ENCODE measurements around the gene TPRX1. TPM values are rescaled to one million over a fixed set of nuclear protein-coding genes. Genes with fewer than 3 reads are reported as not detected.

Gene TPRX1
- total and polyA plus RNA-seq, 8 donors, result not detected

GRCh38 chr19:47802521-47803043, 1.8 kb downstream of the TPRX1 start:
- intact Hi-C loops (cut with DNase I), result no loop called here
- Histone ChIP-seq H3K4me1 (no peaks in the 10 kb centered on the region), H3K27me3 (no peaks in the 10 kb centered on the region), H3K27ac (no peak overlapping the region), H3K9me3 (no peaks in the 10 kb centered on the region), H3K4me3 (no peak overlapping the region), H3K36me3 (no peaks in the 10 kb centered on the region)
- TF ChIP-seq, protein P1, sequence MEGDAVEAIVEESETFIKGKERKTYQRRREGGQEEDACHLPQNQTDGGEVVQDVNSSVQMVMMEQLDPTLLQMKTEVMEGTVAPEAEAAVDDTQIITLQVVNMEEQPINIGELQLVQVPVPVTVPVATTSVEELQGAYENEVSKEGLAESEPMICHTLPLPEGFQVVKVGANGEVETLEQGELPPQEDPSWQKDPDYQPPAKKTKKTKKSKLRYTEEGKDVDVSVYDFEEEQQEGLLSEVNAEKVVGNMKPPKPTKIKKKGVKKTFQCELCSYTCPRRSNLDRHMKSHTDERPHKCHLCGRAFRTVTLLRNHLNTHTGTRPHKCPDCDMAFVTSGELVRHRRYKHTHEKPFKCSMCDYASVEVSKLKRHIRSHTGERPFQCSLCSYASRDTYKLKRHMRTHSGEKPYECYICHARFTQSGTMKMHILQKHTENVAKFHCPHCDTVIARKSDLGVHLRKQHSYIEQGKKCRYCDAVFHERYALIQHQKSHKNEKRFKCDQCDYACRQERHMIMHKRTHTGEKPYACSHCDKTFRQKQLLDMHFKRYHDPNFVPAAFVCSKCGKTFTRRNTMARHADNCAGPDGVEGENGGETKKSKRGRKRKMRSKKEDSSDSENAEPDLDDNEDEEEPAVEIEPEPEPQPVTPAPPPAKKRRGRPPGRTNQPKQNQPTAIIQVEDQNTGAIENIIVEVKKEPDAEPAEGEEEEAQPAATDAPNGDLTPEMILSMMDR (IDR thresholded peaks at IDR 0.05), result no peak
- 86 to 89% methylated on average over 19 to 22 of the region's 25 CpGs for WGBS, 2 donors
- FAIRE-seq (no peak), ATAC-seq (no peak), DNase-seq (no peak)

GRCh38 chr19:47801270-47801669, 3.1 kb downstream of the TPRX1 start:
- no peaks in the 10 kb centered on the region for H3K9me3 ChIP-seq
- intact Hi-C loops (cut with DNase I), result no loop called here
- ATAC-seq (no peak), FAIRE-seq (no peak), DNase-seq (no peak)
- WGBS, 2 donors, result 89 to 93% methylated on average over 4 of the region's 4 CpGs
- no peak overlapping the region for H3K27ac ChIP-seq
- no peak overlapping the region for H3K4me3 ChIP-seq
- H3K36me3 ChIP-seq, result no peaks in the 10 kb centered on the region
- TF ChIP-seq, protein P1 (IDR thresholded peaks at IDR 0.05), result no peak
- no peaks in the 10 kb centered on the region for H3K4me1 ChIP-seq
- no peaks in the 10 kb centered on the region for H3K27me3 ChIP-seq

GRCh38 chr19:47798904-47799266, 5.5 kb downstream of the TPRX1 start:
- intact Hi-C loops (cut with DNase I), result no loop called here
- TF ChIP-seq, protein P1 (IDR thresholded peaks at IDR 0.05), result no peak
- no peak for ATAC-seq

GRCh38 chr19:47797996-47798903, 6.1 kb downstream of the TPRX1 start:
- no peaks in the 10 kb centered on the region for H3K9me3 ChIP-seq
- 37 to 42% methylated on average over 14 of the region's 14 CpGs for WGBS, 2 donors
- TF ChIP-seq, protein P1 (IDR thresholded peaks at IDR 0.05), result no peak
- ATAC-seq, result no peak
- H3K4me1 ChIP-seq, result no peaks in the 10 kb centered on the region
- no peaks in the 10 kb centered on the region for H3K36me3 ChIP-seq
- DNase-seq, result no peak
- no peak overlapping the region for H3K27ac ChIP-seq
- intact Hi-C loops (cut with DNase I), result no loop called here
- H3K27me3 ChIP-seq, result no peaks in the 10 kb centered on the region
- no peak overlapping the region for H3K4me3 ChIP-seq
- no peak for FAIRE-seq

More at GRCh38 chr19:47798904-47799266, 5.5 kb downstream of the TPRX1 start:
- H3K36me3 ChIP-seq, result no peaks in the 10 kb centered on the region
- H3K4me1 ChIP-seq, result no peaks in the 10 kb centered on the region
- H3K4me3 ChIP-seq, result no peak overlapping the region
- no peak overlapping the region for H3K27ac ChIP-seq
- DNase-seq (no peak), FAIRE-seq (no peak)
- WGBS, 2 donors, result 75 to 90% methylated on average over 4 of the region's 4 CpGs
- H3K9me3 ChIP-seq, result no peaks in the 10 kb centered on the region
- H3K27me3 ChIP-seq, result no peaks in the 10 kb centered on the region

DNA sequence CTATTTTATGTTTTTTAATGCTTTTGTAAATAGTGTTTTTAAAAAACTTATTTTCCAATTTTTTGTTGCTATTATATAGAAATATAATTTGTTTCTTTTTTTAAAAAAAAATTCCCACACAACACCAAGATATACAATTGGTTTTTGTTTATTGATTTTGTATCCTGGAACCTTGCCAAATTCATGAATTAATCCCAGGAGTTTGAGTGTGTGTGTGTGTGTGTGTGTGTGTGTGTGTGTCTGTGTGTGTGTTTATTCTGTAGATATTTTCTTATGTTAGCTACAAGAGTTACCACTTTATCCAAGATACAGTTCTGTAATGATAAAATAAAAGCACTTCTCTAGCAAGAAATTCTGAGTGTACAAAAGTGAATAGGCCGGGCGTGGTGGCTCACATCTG, 7.6 kb downstream of the TPRX1 start:
- no peaks in the 10 kb centered on the region for H3K27me3 ChIP-seq
- FAIRE-seq (no peak), ATAC-seq (no peak), DNase-seq (no peak)
- TF ChIP-seq, protein P1 (IDR thresholded peaks at IDR 0.05), result no peak
- H3K9me3 ChIP-seq, result no peaks in the 10 kb centered on the region
- 54 to 67% methylated on average over 2 of the region's 2 CpGs for WGBS, 2 donors
- H3K27ac ChIP-seq, result no peak overlapping the region
- no peaks in the 10 kb centered on the region for H3K36me3 ChIP-seq
- intact Hi-C loops (cut with DNase I), result no loop called here
- no peaks in the 10 kb centered on the region for H3K4me1 ChIP-seq
- no peak overlapping the region for H3K4me3 ChIP-seq

Data from pancreas (tissue), 10 donors.